H9 (cell line): ENCODE results near the gene PLCH2. TPM values are rescaled to one million over a fixed set of nuclear protein-coding genes. Genes with fewer than 3 reads are reported as not detected.

Experiments
- DNase-seq: peaks from one replicate; pipeline ENCODE4 v3.0.0-alpha.2; 2017
- H2AFZ ChIP-seq: one replicate; pipeline ENCODE4 v1.6.1; 2013; ENCODE audit warnings: mild to moderate bottlenecking, low read length, control low read depth, moderate library complexity
- H2AK5ac ChIP-seq: 2 replicates; pipeline ENCODE4 v1.6.1; 2013; ENCODE audit warnings: low read length, control low read depth, mixed read lengths; ENCODE audit not compliant: insufficient read length
- H2BK120ac ChIP-seq: one replicate; pipeline ENCODE4 v1.6.1; 2013; ENCODE audit warnings: low read depth, mild to moderate bottlenecking, low read length, control low read depth, inconsistent platforms; ENCODE audit not compliant: poor library complexity, severe bottlenecking
- H2BK12ac ChIP-seq: 2 replicates; pipeline ENCODE4 v1.6.1; 2013; ENCODE audit warnings: low read length, control low read depth, mixed read lengths, low read depth; ENCODE audit not compliant: insufficient read length
- H2BK15ac ChIP-seq: 2 replicates; pipeline ENCODE4 v1.6.1; 2013; ENCODE audit warnings: low read depth, low read length, control low read depth
- H2BK20ac ChIP-seq: one replicate; pipeline ENCODE4 v1.6.1; 2013; ENCODE audit warnings: low read depth, mild to moderate bottlenecking, low read length, control low read depth, inconsistent platforms; ENCODE audit not compliant: poor library complexity, severe bottlenecking
- H2BK5ac ChIP-seq: 2 replicates; pipeline ENCODE4 v1.6.1; 2013; ENCODE audit warnings: low read length, control low read depth, mixed read lengths; ENCODE audit not compliant: insufficient read length
- H3K14ac ChIP-seq: 2 replicates; pipeline ENCODE4 v1.6.1; 2013; ENCODE audit warnings: low read length, control low read depth; ENCODE audit not compliant: insufficient read depth
- H3K18ac ChIP-seq: 2 replicates; pipeline ENCODE4 v1.6.1; 2013; ENCODE audit warnings: low read depth, mild to moderate bottlenecking, mixed read lengths, low read length, control low read depth; ENCODE audit not compliant: insufficient read length
- H3K23ac ChIP-seq: 2 replicates; pipeline ENCODE4 v1.6.1; 2013; ENCODE audit warnings: low read length, control low read depth, mixed read lengths, low read depth; ENCODE audit not compliant: insufficient read length
- H3K23me2 ChIP-seq: 2 replicates; pipeline ENCODE4 v1.6.1; 2013; ENCODE audit warnings: low read depth, mild to moderate bottlenecking, mixed read lengths, low read length, control low read depth; ENCODE audit not compliant: insufficient read length, poor library complexity, severe bottlenecking
- H3K27ac ChIP-seq: 2 replicates; pipeline ENCODE4 v1.5.1; 2013; ENCODE audit warnings: low read length, control low read depth, mixed read lengths, low read depth; ENCODE audit not compliant: insufficient read length
- H3K27me3 ChIP-seq: 2 replicates; pipeline ENCODE4 v1.6.1; 2013; ENCODE audit warnings: low read length, control low read depth, inconsistent platforms; ENCODE audit not compliant: insufficient read depth
- H3K4ac ChIP-seq: 2 replicates; pipeline ENCODE4 v1.6.1; 2013; ENCODE audit warnings: low read depth, mild to moderate bottlenecking, control low read depth, inconsistent platforms, low read length, moderate library complexity
- H3K4me1 ChIP-seq: 2 replicates; pipeline ENCODE4 v1.6.1; 2013; ENCODE audit warnings: low read length, control low read depth, inconsistent platforms; ENCODE audit not compliant: insufficient read depth
- H3K4me2 ChIP-seq: 2 replicates; pipeline ENCODE4 v1.6.1; 2013; ENCODE audit warnings: low read length, control low read depth, mixed read lengths; ENCODE audit not compliant: insufficient read length, insufficient read depth
- H3K56ac ChIP-seq: 2 replicates; pipeline ENCODE4 v1.6.1; 2013; ENCODE audit warnings: low read depth, mild to moderate bottlenecking, mixed read lengths, low read length, control low read depth; ENCODE audit not compliant: insufficient read length
- H3K79me1 ChIP-seq: 2 replicates; pipeline ENCODE4 v1.6.1; 2013; ENCODE audit warnings: low read depth, mild to moderate bottlenecking, moderate library complexity, low read length, control low read depth, inconsistent platforms; ENCODE audit not compliant: insufficient read depth, poor library complexity, severe bottlenecking
- H3K79me2 ChIP-seq: 2 replicates; pipeline ENCODE4 v1.6.1; 2013; ENCODE audit warnings: low read length, control low read depth, inconsistent platforms; ENCODE audit not compliant: insufficient read depth
- H3K9ac ChIP-seq: 2 replicates; pipeline ENCODE4 v1.6.1; 2013; ENCODE audit warnings: low read length, control low read depth, mixed read lengths; ENCODE audit not compliant: insufficient read length; ENCODE audit errors: extremely low read depth
- H3K9me3 ChIP-seq: one replicate; pipeline ENCODE4 v1.6.1; 2013; ENCODE audit warnings: low read depth, low read length, inconsistent platforms; ENCODE audit not compliant: control insufficient read depth
- H3T11ph ChIP-seq: one replicate; pipeline ENCODE4 v1.6.1; 2013; ENCODE audit warnings: mild to moderate bottlenecking, low read length, control low read depth, inconsistent platforms
- H4K20me1 ChIP-seq: one replicate; pipeline ENCODE4 v1.6.1; 2013; ENCODE audit not compliant: control insufficient read depth, insufficient read length, insufficient read depth
- H4K5ac ChIP-seq: 2 replicates; pipeline ENCODE4 v1.6.1; 2013; ENCODE audit warnings: low read depth, mild to moderate bottlenecking, mixed read lengths, low read length, control low read depth; ENCODE audit not compliant: insufficient read length
- H4K8ac ChIP-seq: replicated peaks from 2 replicates; pipeline ENCODE4 v1.6.1; 2013; ENCODE audit warnings: low read length, control low read depth, mixed read lengths, low read depth; ENCODE audit not compliant: insufficient read length
- H4K91ac ChIP-seq: 2 replicates; pipeline ENCODE4 v1.6.1; 2013; ENCODE audit warnings: low read depth, mild to moderate bottlenecking, moderate library complexity, mixed read lengths, low read length, control low read depth; ENCODE audit not compliant: insufficient read length
- H3K27ac Mint-ChIP-seq, 3 experiments: 2 replicates in 2 of 3; 3 replicates in 1 of 3; pipeline ENCODE4 v1.8.0; 2020 to 2021; ENCODE audit warnings: mixed read lengths in 3 of 3, mild to moderate bottlenecking in 1 of 3, moderate library complexity in 1 of 3
- H3K27me3 Mint-ChIP-seq: 2 replicates; pipeline ENCODE4 v1.8.0; 2021; ENCODE audit warnings: low read depth, mild to moderate bottlenecking, moderate library complexity, mixed read lengths
- H3K36me3 Mint-ChIP-seq, 3 experiments: 2 replicates in 2 of 3; 3 replicates in 1 of 3; pipeline ENCODE4 v1.8.0; 2020 to 2021; ENCODE audit warnings: low read depth in 3 of 3, mixed read lengths in 3 of 3; ENCODE audit not compliant: insufficient read depth in 1 of 3
- H3K4me1 Mint-ChIP-seq, 2 experiments: 2 replicates each; pipeline ENCODE4 v1.8.0; 2020; ENCODE audit warnings: mixed read lengths in 2 of 2
- H3K4me3 Mint-ChIP-seq, 2 experiments: 2 replicates in 1 of 2; 3 replicates in 1 of 2; pipeline ENCODE4 v1.8.0; 2020 to 2021; ENCODE audit warnings: mild to moderate bottlenecking in 2 of 2, mixed read lengths in 2 of 2, moderate library complexity in 1 of 2
- H3K9me3 Mint-ChIP-seq, 2 experiments: 2 replicates in 1 of 2; 3 replicates in 1 of 2; pipeline ENCODE4 v1.8.0; 2020; ENCODE audit warnings: mild to moderate bottlenecking in 2 of 2, mixed read lengths in 2 of 2, moderate library complexity in 1 of 2
- WGBS: extraction: QIAGEN DNeasy Blood & Tissue Kit; methylation state at CpG from one replicate; pipeline ENCODE4 v1.1.7; 2013; ENCODE audit warnings: missing lambda C conversion rate, low lambda C conversion rate, mixed read lengths; ENCODE audit not compliant: insufficient read length; ENCODE audit errors: extremely low coverage; 5-methylcytosine and 5-hydroxymethylcytosine counted together
- total RNA-seq: library from RNA; stranded (reverse); gene quantifications from 2 replicates; pipeline ENCODE4 v1.2.1, GENCODE V29; 2021
- TF ChIP-seq, protein P1 (sequence below): fragments of 200-600 bp; sonication (generic); conservative IDR thresholded peaks from 3 replicates; pipeline ENCODE4 v1.8.0; 2021; ENCODE audit warnings: antibody characterized with exemption, mild to moderate bottlenecking

PLCH2 gene
- total RNA-seq, 1 experiment from 2014 or later = 0.09 TPM

DNA sequence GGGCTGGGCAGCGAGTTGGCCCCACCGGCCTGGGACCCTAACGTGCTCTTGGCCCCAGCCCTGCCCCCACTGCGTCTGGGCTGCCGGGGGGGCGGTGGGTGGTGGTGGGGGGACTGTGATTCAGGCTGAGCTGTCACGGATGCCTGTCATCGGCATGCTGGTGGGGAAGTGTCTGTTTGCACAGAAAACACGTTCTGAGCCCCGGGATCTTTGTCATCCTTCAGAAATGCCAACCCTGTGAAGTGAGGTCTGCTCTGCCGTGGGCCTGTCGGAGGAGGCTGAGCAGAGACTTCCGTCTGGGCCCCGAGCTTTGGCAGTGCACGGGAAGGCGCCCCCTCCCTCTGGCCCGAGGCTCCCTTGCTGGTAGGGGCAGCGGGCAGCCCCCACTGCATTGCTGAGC, 24.3 kb upstream of the PLCH2 start:
- Histone ChIP-seq H3K4me2 (no peak overlapping the region), H2AFZ (no peak overlapping the region), H3K79me1 (no peaks in the 10 kb centered on the region), H4K91ac (no peak overlapping the region), H3K56ac (no peak overlapping the region), H3K9ac (no peak overlapping the region), H4K20me1 (no peaks in the 10 kb centered on the region), H2BK20ac (no peak overlapping the region), H3K14ac (no peak overlapping the region; the same call in 1 of the 2 replicates), H3T11ph (no peak overlapping the region), H3K23me2 (no peaks in the 10 kb centered on the region), H2BK12ac (no peak overlapping the region), H3K79me2 (no peaks in the 10 kb centered on the region), H3K18ac (no peak overlapping the region), H2AK5ac (no peak overlapping the region), H2BK15ac (no peak overlapping the region), H4K5ac (no peak overlapping the region), H3K9me3 (no peaks in the 10 kb centered on the region), H4K8ac (no peak overlapping the region), H3K4ac (no peak overlapping the region), H3K27ac (no peak overlapping the region), H3K23ac (no peak overlapping the region), H2BK5ac (no peak overlapping the region), H3K27me3 (no peaks in the 10 kb centered on the region), H3K4me1 (no peaks in the 10 kb centered on the region; the same call in 1 of the 2 replicates), H2BK120ac (no peak overlapping the region)
- no peak for DNase-seq
- peaks cover 3 to 19% of the 10 kb centered on the region in 2 experiments; a peak in 3 of 4 replicates for H3K4me1 Mint-ChIP-seq
- WGBS = no CpG with 5 or more reads among the region's 18 CpGs
- no peak overlapping the region for H3K4me3 Mint-ChIP-seq
- H3K27ac Mint-ChIP-seq = no peak overlapping the region
- no peaks in the 10 kb centered on the region for H3K36me3 Mint-ChIP-seq
- TF ChIP-seq, protein P1, sequence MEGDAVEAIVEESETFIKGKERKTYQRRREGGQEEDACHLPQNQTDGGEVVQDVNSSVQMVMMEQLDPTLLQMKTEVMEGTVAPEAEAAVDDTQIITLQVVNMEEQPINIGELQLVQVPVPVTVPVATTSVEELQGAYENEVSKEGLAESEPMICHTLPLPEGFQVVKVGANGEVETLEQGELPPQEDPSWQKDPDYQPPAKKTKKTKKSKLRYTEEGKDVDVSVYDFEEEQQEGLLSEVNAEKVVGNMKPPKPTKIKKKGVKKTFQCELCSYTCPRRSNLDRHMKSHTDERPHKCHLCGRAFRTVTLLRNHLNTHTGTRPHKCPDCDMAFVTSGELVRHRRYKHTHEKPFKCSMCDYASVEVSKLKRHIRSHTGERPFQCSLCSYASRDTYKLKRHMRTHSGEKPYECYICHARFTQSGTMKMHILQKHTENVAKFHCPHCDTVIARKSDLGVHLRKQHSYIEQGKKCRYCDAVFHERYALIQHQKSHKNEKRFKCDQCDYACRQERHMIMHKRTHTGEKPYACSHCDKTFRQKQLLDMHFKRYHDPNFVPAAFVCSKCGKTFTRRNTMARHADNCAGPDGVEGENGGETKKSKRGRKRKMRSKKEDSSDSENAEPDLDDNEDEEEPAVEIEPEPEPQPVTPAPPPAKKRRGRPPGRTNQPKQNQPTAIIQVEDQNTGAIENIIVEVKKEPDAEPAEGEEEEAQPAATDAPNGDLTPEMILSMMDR = no peak
- no peaks in the 10 kb centered on the region for H3K9me3 Mint-ChIP-seq
- peaks cover 4% of the 10 kb centered on the region for H3K27me3 Mint-ChIP-seq
